HG03442 (cell line): ENCODE measurements around the gene HECTD2.
"Not testable (repeated sequence)": the region's sequence is repeated elsewhere in the genome, so short reads cannot be mapped to it uniquely, and the experiment has no call there.

Source experiments
- ATAC-seq: cut with Tn5 transposase; IDR thresholded peaks from one replicate; pipeline ENCODE4 v1.9.1; 2021; ENCODE audit warnings: mild to moderate bottlenecking, moderate library complexity; ENCODE audit not compliant: unreplicated experiment

The HECTD2 gene

GRCh38 chr10:91409869-91410637 lies at the start of gene HECTD2:
TSS of gene HECTD2 (plus strand) at chr10:91410344. CDS start at chr10:91410439, 95 bp downstream.
- peak; percentile 84 for ATAC-seq

DNA sequence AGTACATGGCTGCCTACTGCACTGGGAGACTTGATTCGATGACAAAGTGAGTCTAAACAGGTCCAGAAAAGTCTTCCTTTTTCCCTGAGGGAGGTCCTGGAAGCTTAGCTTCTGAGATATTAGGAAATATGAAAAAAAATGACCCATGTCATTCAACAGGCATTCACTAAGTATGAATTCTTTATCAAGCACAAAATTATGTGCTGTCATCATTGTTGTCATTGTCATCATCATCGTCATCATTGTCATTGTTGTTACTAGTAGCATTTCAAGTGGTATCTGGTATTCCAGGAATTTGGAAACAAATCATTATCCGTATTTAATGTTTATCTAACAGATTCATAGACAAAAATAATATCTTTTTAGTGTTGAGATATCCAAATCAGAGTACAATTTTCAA lies 49.7 kb upstream of the HECTD2 start:
- no peak for ATAC-seq

GRCh38 chr10:91365519-91365918 lies 44.6 kb upstream of the HECTD2 start:
- ATAC-seq = not testable (repeated sequence)

- ATAC-seq = no peak
Measured at GRCh38 chr10:91366704-91367103, 43.4 kb upstream of the HECTD2 start.

GRCh38 chr10:91367127-91367531 lies 43.0 kb upstream of the HECTD2 start:
- no peak for ATAC-seq

DNA sequence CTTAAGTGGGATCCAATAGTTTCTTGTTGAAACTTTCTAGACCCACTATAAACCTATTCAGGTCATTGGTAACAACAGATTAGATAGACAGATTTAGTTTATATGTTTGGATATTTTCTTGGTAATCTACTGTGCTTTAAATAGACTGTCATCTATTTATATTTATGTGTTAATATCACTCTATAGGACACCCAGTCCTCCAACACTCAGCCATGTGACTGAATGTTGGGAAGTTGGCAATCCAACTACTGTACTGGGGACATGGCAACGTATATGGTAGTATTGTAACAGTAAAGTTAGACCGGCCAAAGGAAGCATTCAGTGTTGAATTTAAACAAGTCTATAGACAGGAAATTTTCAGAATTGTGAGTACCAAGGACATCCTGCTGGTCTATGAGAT lies 42.6 kb upstream of the HECTD2 start:
- ATAC-seq = no peak

GRCh38 chr10:91369978-91370589 lies 40.1 kb upstream of the HECTD2 start:
- not testable (repeated sequence) for ATAC-seq

GRCh38 chr10:91374052-91374451 lies 36.1 kb upstream of the HECTD2 start:
- no peak for ATAC-seq

GRCh38 chr10:91378061-91378460 lies 32.1 kb upstream of the HECTD2 start:
- ATAC-seq = no peak

GRCh38 chr10:91380873-91381256 lies 29.3 kb upstream of the HECTD2 start:
- no peak for ATAC-seq

DNA sequence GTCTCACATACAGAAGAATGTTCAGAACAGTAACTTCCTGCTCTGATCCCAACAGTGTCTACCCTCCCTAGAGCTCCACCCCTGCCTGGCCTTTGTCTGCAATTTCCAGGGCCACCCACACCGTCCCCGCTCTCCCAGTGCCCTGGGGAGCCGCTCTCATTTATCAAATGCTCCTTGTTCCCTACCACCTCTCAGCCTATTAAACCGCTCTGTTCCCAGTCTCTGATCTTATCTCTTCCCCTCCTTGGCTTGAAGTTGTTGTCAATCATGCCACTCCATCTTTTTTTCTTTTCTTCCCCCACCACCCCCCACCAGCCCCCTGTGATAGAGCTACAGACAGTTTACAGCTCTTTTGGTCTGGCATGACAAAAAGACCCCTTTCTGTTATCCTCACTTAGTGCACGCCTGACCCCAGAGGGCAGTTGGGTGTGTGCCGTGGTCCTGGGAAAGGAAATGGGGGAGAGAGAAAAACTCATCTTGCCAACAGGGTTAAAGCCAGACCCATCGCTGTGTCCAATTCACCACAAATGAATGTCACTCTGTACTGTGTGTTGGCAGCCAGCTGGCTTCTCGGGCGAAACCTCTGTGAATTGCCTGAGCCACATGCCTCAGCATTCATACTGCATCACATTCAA lies 28.8 kb upstream of the HECTD2 start:
- ATAC-seq = no peak

- ATAC-seq = no peak
Measured at GRCh38 chr10:91385306-91386085, 24.6 kb upstream of the HECTD2 start.

GRCh38 chr10:91389636-91390512 lies 20.3 kb upstream of the HECTD2 start:
- no peak for ATAC-seq

GRCh38 chr10:91390513-91390825 lies 19.7 kb upstream of the HECTD2 start:
- not testable (repeated sequence) for ATAC-seq

DNA sequence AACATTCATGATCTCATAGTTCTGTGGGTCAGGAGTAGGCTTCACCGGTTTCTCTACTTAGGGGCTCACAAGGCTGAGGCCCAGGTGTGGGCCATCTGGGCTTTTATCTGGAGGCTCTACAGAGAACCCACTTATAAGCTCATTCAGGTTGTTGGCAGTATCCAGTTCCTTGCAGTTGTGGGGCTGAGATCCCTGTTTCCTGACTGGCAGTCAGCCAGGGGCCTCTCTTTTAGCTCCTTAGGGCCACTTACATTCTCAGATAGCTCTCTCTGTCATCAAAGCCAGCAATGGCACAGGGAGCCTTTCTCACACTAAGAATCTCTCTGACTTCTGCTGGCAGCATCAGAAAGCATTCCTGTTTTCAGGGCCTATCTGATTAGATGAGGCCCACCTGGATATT lies 18.2 kb upstream of the HECTD2 start:
- ATAC-seq = no peak

DNA sequence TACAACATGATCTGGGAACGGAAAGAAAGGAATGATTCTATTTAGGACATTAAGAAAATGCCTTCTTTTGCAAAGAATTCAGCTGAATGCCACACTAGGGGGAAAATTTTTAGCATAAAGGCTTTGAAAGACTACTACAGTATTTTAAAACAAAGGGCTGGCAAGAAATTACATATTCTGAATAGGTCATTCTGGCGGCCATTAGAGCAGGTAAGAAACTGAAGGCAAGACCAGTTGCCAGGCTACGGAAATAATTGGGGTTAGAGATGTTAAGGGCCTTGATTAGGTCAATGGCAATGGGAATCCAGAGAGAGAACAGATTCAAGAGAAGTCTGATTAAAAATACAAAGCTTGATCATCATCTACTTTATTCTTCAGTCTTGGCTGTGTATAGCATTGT lies 3.8 kb upstream of the HECTD2 start:
- ATAC-seq = no peak

GRCh38 chr10:91409069-91409868 lies 875 bp upstream of the HECTD2 start:
- ATAC-seq = peak; percentile 32

DNA sequence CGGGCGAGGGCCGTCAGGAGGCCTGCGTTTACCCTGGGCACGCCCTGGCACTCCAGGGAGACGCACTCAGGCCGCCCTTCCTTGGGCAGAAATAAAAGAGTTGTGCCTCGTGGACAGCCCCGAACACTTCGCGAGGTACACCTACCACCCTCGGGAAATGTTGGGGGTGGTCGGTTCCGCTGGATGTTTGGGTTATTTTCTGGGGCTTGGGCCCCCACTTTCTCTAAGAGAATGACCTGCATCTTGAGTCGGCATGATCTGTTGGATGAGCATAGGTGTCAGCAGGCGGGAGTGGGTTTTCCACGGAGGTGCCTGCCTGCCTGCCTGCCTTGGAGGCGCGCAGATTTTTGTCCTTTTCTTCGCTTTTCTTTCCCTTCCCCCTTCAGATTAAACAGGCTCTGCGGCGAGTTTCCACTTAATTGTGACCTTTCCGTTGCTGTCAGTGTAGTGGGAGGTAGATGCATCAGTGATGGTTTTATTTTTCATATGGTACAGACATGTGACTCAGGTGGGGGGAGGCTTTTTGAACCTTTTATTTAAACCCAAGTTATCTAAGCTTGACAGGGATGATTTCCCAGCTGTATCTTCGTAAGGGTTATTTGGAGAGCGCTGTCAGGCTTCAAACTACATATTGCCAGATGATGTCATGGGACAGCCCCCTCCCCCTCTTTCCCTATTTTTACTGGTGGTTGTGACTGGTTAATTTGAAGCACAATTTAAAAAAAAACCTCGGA lies 661 bp downstream of the HECTD2 start:
- ATAC-seq = no peak

DNA sequence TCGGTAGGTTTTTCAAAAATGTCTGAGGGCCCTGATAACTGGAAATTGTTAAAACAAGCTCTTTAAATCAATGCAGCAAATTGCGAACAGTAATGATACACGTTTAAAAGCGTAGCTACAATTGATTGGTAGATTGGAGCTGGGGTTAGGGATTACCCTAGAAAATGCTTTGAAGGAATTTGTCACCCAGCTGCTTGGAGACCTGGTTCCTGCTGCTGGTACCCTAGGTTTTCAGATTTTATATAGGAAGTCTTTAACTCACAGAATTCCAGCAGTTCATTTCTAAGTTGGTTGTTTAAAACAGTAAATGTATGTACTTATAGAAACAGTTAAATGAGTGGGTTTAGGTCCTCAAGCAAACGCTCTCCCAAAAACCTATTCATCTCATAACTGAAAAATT lies 1.5 kb downstream of the HECTD2 start:
- no peak for ATAC-seq
